ENCODE measurements around the gene PCDHGC4.

Gene PCDHGC4

GRCh38 chr5:141501761-141502160, 16.9 kb downstream of the PCDHGC4 start:
- Mint-ChIP-seq H3K4me3 (no peak overlapping the region), H3K27ac (no peak overlapping the region), H3K4me1 (no peaks in the 10 kb centered on the region), H3K9me3 (no peaks in the 10 kb centered on the region), H3K27me3 (peaks cover 19% of the 10 kb centered on the region)
- no peak for ATAC-seq
- DNase-seq = no peak

GRCh38 chr5:141503681-141504080, 18.9 kb downstream of the PCDHGC4 start:
- Mint-ChIP-seq H3K27me3 (peaks cover 10% of the 10 kb centered on the region), H3K9me3 (no peaks in the 10 kb centered on the region), H3K4me1 (no peaks in the 10 kb centered on the region), H3K27ac (no peak overlapping the region), H3K4me3 (no peak overlapping the region)
- DNase-seq = no peak
- no peak for ATAC-seq

GRCh38 chr5:141504216-141504615, 19.4 kb downstream of the PCDHGC4 start:
- DNase-seq = no peak
- no peak overlapping the region for H3K27ac Mint-ChIP-seq
- no peak overlapping the region for H3K4me3 Mint-ChIP-seq
- no peak for ATAC-seq
- H3K9me3 Mint-ChIP-seq = no peaks in the 10 kb centered on the region
- peaks cover 10% of the 10 kb centered on the region for H3K27me3 Mint-ChIP-seq
- H3K4me1 Mint-ChIP-seq = peaks cover 5% of the 10 kb centered on the region

GRCh38 chr5:141506381-141507155, 21.7 kb downstream of the PCDHGC4 start:
- Mint-ChIP-seq H3K27ac (peak overlapping the region in 1 of 2 donors; percentile 75), H3K27me3 (peaks cover 7% of the 10 kb centered on the region), H3K9me3 (no peaks in the 10 kb centered on the region), H3K4me1 (peaks cover 13% of the 10 kb centered on the region), H3K4me3 (no peak overlapping the region)
- DNase-seq (no peak), ATAC-seq (no peak)

GRCh38 chr5:141507387-141508091, 22.7 kb downstream of the PCDHGC4 start:
- DNase-seq (no peak), ATAC-seq (no peak)
- H3K9me3 Mint-ChIP-seq = no peaks in the 10 kb centered on the region
- no peak overlapping the region for H3K4me3 Mint-ChIP-seq
- H3K4me1 Mint-ChIP-seq = peaks cover 17% of the 10 kb centered on the region
- no peaks in the 10 kb centered on the region for H3K27me3 Mint-ChIP-seq
- H3K27ac Mint-ChIP-seq = peak overlapping the region in 1 of 2 donors; percentile 57

GRCh38 chr5:141508440-141508797, 23.6 kb downstream of the PCDHGC4 start:
- Mint-ChIP-seq H3K27ac (no peak overlapping the region), H3K9me3 (no peaks in the 10 kb centered on the region), H3K4me1 (peaks cover 25% of the 10 kb centered on the region), H3K27me3 (no peaks in the 10 kb centered on the region), H3K4me3 (no peak overlapping the region)
- ATAC-seq (no peak), DNase-seq (no peak)

GRCh38 chr5:141508798-141509611, 24.2 kb downstream of the PCDHGC4 start:
- H3K4me1 Mint-ChIP-seq = peaks cover 31% of the 10 kb centered on the region
- ATAC-seq (no peak), DNase-seq (no peak)
- H3K27me3 Mint-ChIP-seq = no peaks in the 10 kb centered on the region
- H3K4me3 Mint-ChIP-seq = peak overlapping the region in 1 of 2 donors; percentile 36
- no peaks in the 10 kb centered on the region for H3K9me3 Mint-ChIP-seq
- H3K27ac Mint-ChIP-seq = no peak overlapping the region

GRCh38 chr5:141510160-141510559, 25.3 kb downstream of the PCDHGC4 start:
- H3K4me3 Mint-ChIP-seq = no peak overlapping the region
- peaks cover 43% of the 10 kb centered on the region for H3K4me1 Mint-ChIP-seq
- no peaks in the 10 kb centered on the region for H3K27me3 Mint-ChIP-seq
- H3K27ac Mint-ChIP-seq = no peak overlapping the region
- DNase-seq (no peak), ATAC-seq (no peak)
- H3K9me3 Mint-ChIP-seq = no peaks in the 10 kb centered on the region

GRCh38 chr5:141510850-141511601, 26.2 kb downstream of the PCDHGC4 start:
- Mint-ChIP-seq H3K4me3 (no peak overlapping the region), H3K27me3 (no peaks in the 10 kb centered on the region), H3K9me3 (no peaks in the 10 kb centered on the region), H3K27ac (no peak overlapping the region), H3K4me1 (peaks cover 51% of the 10 kb centered on the region)
- DNase-seq (no peak), ATAC-seq (no peak)

- Mint-ChIP-seq H3K9me3 (no peaks in the 10 kb centered on the region), H3K4me1 (peaks cover 59% of the 10 kb centered on the region), H3K4me3 (no peak overlapping the region), H3K27ac (no peak overlapping the region), H3K27me3 (no peaks in the 10 kb centered on the region)
- ATAC-seq = no peak
- DNase-seq = no peak
These were observed 27.0 kb downstream of the PCDHGC4 start for GRCh38 chr5:141511771-141512325.

- Mint-ChIP-seq H3K4me3 (peak overlapping the region; percentile 82 to 89), H3K27ac (peak overlapping the region; percentile 85 to 95), H3K9me3 (no peaks in the 10 kb centered on the region), H3K27me3 (no peaks in the 10 kb centered on the region), H3K4me1 (peaks cover 59% of the 10 kb centered on the region)
- DNase-seq (peak; percentile 83 to 85), ATAC-seq (peak; percentile 50)
These were observed 27.6 kb downstream of the PCDHGC4 start for GRCh38 chr5:141512390-141512910.

GRCh38 chr5:141512911-141513626, 28.2 kb downstream of the PCDHGC4 start:
- Mint-ChIP-seq H3K4me1 (peaks cover 59% of the 10 kb centered on the region), H3K27ac (peak overlapping the region; percentile 95), H3K9me3 (no peaks in the 10 kb centered on the region), H3K27me3 (no peaks in the 10 kb centered on the region), H3K4me3 (peak overlapping the region; percentile 82 to 89)
- ATAC-seq = peak; percentile 64
- peak; percentile 31 to 50 for DNase-seq

GRCh38 chr5:141513627-141514329, 28.9 kb downstream of the PCDHGC4 start:
- no peaks in the 10 kb centered on the region for H3K27me3 Mint-ChIP-seq
- DNase-seq (peak; percentile 56 to 76), ATAC-seq (peak; percentile 74)
- peak overlapping the region; percentile 82 to 89 for H3K4me3 Mint-ChIP-seq
- H3K27ac Mint-ChIP-seq = peak overlapping the region; percentile 95
- H3K9me3 Mint-ChIP-seq = no peaks in the 10 kb centered on the region
- peaks cover 59% of the 10 kb centered on the region for H3K4me1 Mint-ChIP-seq
